K562 (cell line): ENCODE results near the gene ACP5. TPM values are rescaled to one million over a fixed set of nuclear protein-coding genes. Genes with fewer than 3 reads are reported as not detected.

Source experiments
- ATF7 ChIP-seq: fragments of 450-650 bp; IDR thresholded peaks from 2 replicates; pipeline ENCODE4 v1.7.1; 2014; ENCODE audit warnings: mild to moderate bottlenecking, moderate library complexity
- CXXC5 ChIP-seq: fragments of 250-450 bp; sonication (Bioruptor Pico); IDR thresholded peaks from 2 replicates; pipeline ENCODE4 v1.8.0; 2022; ENCODE audit warnings: inconsistent platforms, mild to moderate bottlenecking, moderate library complexity
- DDX20 ChIP-seq: fragments of 450-650 bp; IDR thresholded peaks from 2 replicates; pipeline ENCODE4 v1.6.1; 2016; ENCODE audit warnings: missing genetic modification characterization, low read depth, mild to moderate bottlenecking, missing compliant biosample characterization, moderate library complexity
- E2F4 ChIP-seq: sonication (generic); formaldehyde crosslinking; IDR thresholded peaks from 2 replicates; pipeline ENCODE4 v1.8.0; 2022; ENCODE audit warnings: mild to moderate bottlenecking, low read depth, missing genetic modification reagents
- ELK3 ChIP-seq: fragments of 450-650 bp; formaldehyde crosslinking; IDR thresholded peaks from 2 replicates; pipeline ENCODE4 v1.4.0; 2020; ENCODE audit warnings: mild to moderate bottlenecking
- FIP1L1 ChIP-seq: fragments of 200-400 bp; formaldehyde crosslinking; IDR thresholded peaks from 2 replicates; pipeline ENCODE4 v1.6.1; 2018; ENCODE audit warnings: mild to moderate bottlenecking, low read depth, low read length; ENCODE audit not compliant: poor library complexity, severe bottlenecking
- FUS ChIP-seq: fragments of 200-400 bp; formaldehyde crosslinking; optimal IDR thresholded peaks from 2 replicates; pipeline ENCODE3; 2017; ENCODE audit warnings: low read depth, low read length
- HDAC3 ChIP-seq: fragments of 450-650 bp; IDR thresholded peaks from 2 replicates; pipeline ENCODE4 v1.6.1; 2018; ENCODE audit warnings: borderline replicate concordance, mild to moderate bottlenecking, moderate library complexity; ENCODE audit not compliant: partially characterized antibody
- HES1 ChIP-seq: fragments of 450-650 bp; IDR thresholded peaks from 2 replicates; pipeline ENCODE4 v1.6.1; 2016; ENCODE audit warnings: low read depth, mild to moderate bottlenecking, moderate library complexity
- HIVEP1 ChIP-seq: fragments of 250-450 bp; sonication (Bioruptor Pico); IDR thresholded peaks from 2 replicates; pipeline ENCODE4 v1.4.0; 2020; ENCODE audit warnings: mild to moderate bottlenecking
- JUND ChIP-seq, 2 experiments: IDR thresholded peaks; 2 replicates in 1 of 2; 3 replicates in 1 of 2; pipeline ENCODE4 v1.6.1; 2011; ENCODE audit warnings: borderline replicate concordance in 2 of 2, low read depth in 2 of 2, low read length in 2 of 2, improper control_type of control experiment in 1 of 2, missing biosample characterization in 1 of 2, missing genetic modification characterization in 1 of 2, missing genetic modification reagents in 1 of 2
- PHF20 ChIP-seq: fragments of 450-650 bp; IDR thresholded peaks from 2 replicates; pipeline ENCODE4 v1.6.1; 2018; ENCODE audit not compliant: partially characterized antibody
- SPI1 ChIP-seq: IDR thresholded peaks from 2 replicates; pipeline ENCODE4 v1.6.1; 2011; ENCODE audit warnings: low read depth, low read length, control low read depth, borderline replicate concordance
- TCF7L2 ChIP-seq: fragments of 150-350 bp; IDR thresholded peaks from 2 replicates; pipeline ENCODE4 v1.6.1; 2016; ENCODE audit warnings: low read depth, mild to moderate bottlenecking, low read length, moderate library complexity
- THAP12 ChIP-seq: fragments of 250-450 bp; sonication (Bioruptor Pico); IDR thresholded peaks from 2 replicates; pipeline ENCODE4 v1.9.0; 2021; ENCODE audit warnings: mild to moderate bottlenecking, inconsistent platforms
- YY1 ChIP-seq, 3 experiments: IDR thresholded peaks; 2 replicates each; pipeline ENCODE4 v1.6.1; 2011; ENCODE audit warnings: low read length in 2 of 3, mild to moderate bottlenecking in 2 of 3, moderate library complexity in 2 of 3, borderline replicate concordance in 1 of 3, control low read depth in 1 of 3, low read depth in 1 of 3; ENCODE audit not compliant: insufficient read depth in 3 of 3, insufficient replicate concordance in 2 of 3, control insufficient read depth in 1 of 3, insufficient read length in 1 of 3; ENCODE audit errors: extremely low read depth in 1 of 3
- ZBTB8A ChIP-seq: fragments of 450-650 bp; IDR thresholded peaks from 2 replicates; pipeline ENCODE4 v1.6.1; 2018; ENCODE audit warnings: mild to moderate bottlenecking, moderate library complexity; ENCODE audit not compliant: partially characterized antibody
- ZNF280A ChIP-seq: fragments of 450-650 bp; IDR thresholded peaks from 2 replicates; pipeline ENCODE4 v1.6.1; 2018; ENCODE audit warnings: mild to moderate bottlenecking, low read depth; ENCODE audit not compliant: partially characterized antibody
- polyA plus RNA-seq, 8 experiments: library from polyadenylated mRNA; depleted of rRNA in 4 of 8; stranded (reverse) in 5 of 8; unstranded in 3 of 8; fragments of >200 nt; fragmentation: Nextera tagmentation in 2 of 8; fragmentation: Illumina TruSeq in 1 of 8; extraction: Ambion mirVana in 2 of 8; extraction: Trizol in 1 of 8; gene quantifications; 2 replicates each; pipeline versions ENCODE4 v1.2.1 to v1.2.3, GENCODE V29; 2011 to 2014; ENCODE audit warnings: inconsistent platforms in 1 of 8, missing spikeins in 1 of 8
- total RNA-seq, 7 experiments: library from RNA; depleted of rRNA in 6 of 7; stranded (reverse); fragments of >200 nt in 6 of 7; fragmentation: Illumina TruSeq in 2 of 7; extraction: Trizol in 2 of 7; gene quantifications; 2 replicates each; pipeline versions ENCODE4 v1.2.1 to v1.2.3, GENCODE V29; 2011 to 2021; ENCODE audit warnings: low replicate concordance in 1 of 7

Gene ACP5
- total and polyA plus RNA-seq, 9 of the 15 experiments (the other 6 are each of a cell fraction or from before 2014, with no cell fraction given), result 0.06 to 1.1 (median 0.31) TPM; not detected in 1

- TF ChIP-seq YY1 (IDR thresholded peaks at IDR 0.05; ENCODE audit: borderline replicate concordance in 1 of 3, control insufficient read depth in 1 of 3, extremely low read depth in 1 of 3, insufficient read depth in 3 of 3, insufficient read length in 1 of 3, insufficient replicate concordance in 2 of 3, low read depth in 1 of 3, low read length in 2 of 3) (no peak), JUND (IDR thresholded peaks at IDR 0.05; ENCODE audit: borderline replicate concordance, low read depth, low read length) (peak; percentile 45; the same call in 1 of the 2 replicates), JUND (tag; IDR thresholded peaks at IDR 0.05; ENCODE audit: borderline replicate concordance, low read depth, low read length) (peak; percentile 35; the same call in 1 of the 3 replicates), PHF20 (no peak), FUS (no peak), SPI1 (peak; percentile 71; the same call in 1 of the 2 replicates), TCF7L2 (no peak), THAP12 (CRISPR knock-in tag) (peak; percentile 49; the same call in 1 of the 2 replicates), HES1 (peak; percentile 85; the same call in 1 of the 2 replicates), FIP1L1 (peak; percentile 42), ATF7 (no peak; the same call in none of the 2 replicates), HDAC3 (no peak), CXXC5 (CRISPR knock-in tag) (peak; percentile 94), ELK3 (no peak), E2F4 (CRISPR knock-in tag) (no peak), ZBTB8A (no peak), DDX20 (tag) (no peak), ZNF280A (no peak), HIVEP1 (no peak)
These were observed 1.1 kb upstream of the ACP5 start (continued) for GRCh38 chr19:11578258-11579142.
